Stimulated activated CD4-positive, alpha-beta T cell treated with anti-CD3 and anti-CD28 coated beads, TNF-alpha, amount 100 ng/mL, for 24 hours (primary cell): Measurements from ENCODE around the gene BSND.

Experiments
- DNase-seq, 3 experiments: peaks; one replicate each; pipeline ENCODE4 v3.0.0-alpha.2; 2020; ENCODE audit warnings: low read depth in 3 of 3

BSND gene

GRCh38 chr1:55045430-55045829, 46.7 kb downstream of the BSND start:
- no peak for DNase-seq

DNA sequence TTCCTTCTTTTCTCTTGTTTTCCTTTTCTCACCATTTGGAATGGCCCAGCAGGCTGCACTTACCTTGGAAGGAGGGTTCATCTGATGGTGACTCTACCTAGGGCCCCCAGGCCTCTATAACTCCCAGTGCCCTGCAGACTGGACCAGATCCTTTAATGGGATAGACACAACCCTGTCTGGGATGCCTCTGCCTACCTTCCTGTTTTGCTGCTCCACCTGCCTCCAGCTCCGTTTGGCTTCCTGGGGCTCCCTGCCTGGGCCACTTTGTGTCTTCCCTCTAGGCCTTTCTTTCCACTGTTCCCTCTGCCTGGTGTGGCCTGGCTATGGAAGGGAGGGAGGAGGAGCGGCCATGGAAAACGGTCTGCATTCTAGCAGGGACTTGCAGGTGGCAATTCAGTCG, 48.1 kb downstream of the BSND start:
- DNase-seq, result no peak

GRCh38 chr1:55047611-55048010, 48.9 kb downstream of the BSND start:
- DNase-seq, result no peak

GRCh38 chr1:55048453-55049270, 49.9 kb downstream of the BSND start:
- no peak for DNase-seq

DNA sequence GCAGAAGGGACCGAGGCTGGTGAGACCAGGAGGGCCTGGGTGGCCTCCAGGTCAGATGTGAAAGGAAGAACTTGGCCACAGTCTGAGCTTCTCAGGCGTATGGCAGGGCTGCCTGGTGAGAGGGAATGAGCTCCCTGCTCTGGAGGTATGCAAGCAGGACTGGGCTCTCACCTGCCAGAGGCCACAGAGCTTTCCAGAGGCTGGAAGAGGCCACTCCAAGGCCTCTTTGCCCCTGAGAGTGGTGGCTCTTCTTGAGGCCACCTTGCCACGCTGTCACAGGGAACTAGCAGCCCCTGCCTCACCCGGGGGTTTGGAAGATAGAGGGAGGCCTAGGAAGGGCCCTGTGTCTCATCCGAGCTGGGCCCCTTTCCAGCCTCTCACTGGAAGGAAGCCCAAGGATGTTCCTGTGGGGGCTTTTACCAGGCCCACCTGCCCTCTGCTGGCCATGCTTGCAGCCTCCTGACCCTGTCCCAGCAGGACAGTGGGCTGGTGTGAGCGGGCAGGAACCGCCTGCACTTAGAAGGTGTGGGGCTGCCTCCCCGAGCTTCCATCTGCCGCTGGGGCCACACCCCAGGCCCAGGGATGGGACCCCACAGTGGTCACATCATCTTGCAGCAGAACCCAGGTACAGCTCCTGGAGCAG, 50.7 kb downstream of the BSND start:
- no peak for DNase-seq

- DNase-seq, result no peak
Measured at GRCh38 chr1:55049914-55050278, 51.2 kb downstream of the BSND start.

DNA sequence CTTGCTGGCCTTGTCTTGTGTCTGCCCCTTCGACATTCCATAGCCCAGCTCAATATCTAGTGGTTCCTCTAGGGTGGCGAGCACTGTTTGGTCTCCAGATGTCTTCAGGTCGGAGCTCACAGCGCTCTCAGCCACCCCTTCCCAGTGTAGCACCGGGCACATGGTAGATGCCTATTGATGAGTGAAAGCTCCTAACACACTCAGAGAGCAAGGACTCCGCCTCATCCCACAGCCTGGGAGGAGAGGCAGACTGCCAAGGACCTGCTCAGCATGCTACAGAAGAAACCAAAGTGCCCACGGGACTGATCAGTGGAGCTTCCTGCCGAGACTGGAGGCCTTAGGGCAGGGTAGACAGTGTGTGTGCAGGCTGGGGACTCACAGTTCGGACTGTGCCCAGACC, 51.5 kb downstream of the BSND start:
- no peak for DNase-seq

DNA sequence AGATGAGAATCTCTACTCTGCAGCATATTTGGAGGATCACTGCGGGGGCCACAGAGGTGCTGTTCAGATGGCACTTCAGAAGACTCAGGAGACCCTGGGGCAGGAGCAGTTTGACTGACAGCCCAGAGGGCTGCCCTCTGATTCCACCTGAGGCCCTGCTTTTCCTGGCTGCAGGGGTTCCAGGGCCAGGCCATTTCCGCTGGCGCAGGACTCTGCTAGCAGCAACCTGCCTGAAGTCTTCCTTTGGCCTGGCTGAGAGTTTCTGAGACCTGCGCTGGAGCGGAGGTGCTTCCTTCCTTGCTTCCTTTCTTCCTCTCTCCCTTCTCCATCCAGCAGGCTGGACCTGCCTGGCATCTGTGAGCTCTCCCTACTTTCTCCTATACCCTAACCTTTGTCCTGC, 52.4 kb downstream of the BSND start:
- no peak for DNase-seq

DNA sequence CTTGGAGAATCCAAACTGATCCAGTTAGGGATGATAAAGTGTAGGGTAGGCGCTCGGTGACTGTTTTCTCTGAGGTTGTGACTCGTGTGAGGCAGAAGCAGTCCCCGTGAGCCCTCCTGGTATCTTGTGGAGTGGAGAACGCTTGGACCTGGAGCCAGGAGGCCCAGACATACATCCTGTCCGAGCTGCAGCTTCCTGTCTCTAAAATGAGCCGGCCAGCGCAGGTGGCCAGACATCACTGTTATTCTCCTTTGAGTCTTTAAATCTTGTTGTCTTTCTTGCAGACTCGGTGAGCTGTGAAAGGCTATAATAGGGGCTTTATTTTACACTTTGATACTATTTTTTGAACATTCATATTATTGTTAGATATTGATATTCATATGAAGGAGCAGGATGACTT, 52.9 kb downstream of the BSND start:
- DNase-seq, result no peak

DNA sequence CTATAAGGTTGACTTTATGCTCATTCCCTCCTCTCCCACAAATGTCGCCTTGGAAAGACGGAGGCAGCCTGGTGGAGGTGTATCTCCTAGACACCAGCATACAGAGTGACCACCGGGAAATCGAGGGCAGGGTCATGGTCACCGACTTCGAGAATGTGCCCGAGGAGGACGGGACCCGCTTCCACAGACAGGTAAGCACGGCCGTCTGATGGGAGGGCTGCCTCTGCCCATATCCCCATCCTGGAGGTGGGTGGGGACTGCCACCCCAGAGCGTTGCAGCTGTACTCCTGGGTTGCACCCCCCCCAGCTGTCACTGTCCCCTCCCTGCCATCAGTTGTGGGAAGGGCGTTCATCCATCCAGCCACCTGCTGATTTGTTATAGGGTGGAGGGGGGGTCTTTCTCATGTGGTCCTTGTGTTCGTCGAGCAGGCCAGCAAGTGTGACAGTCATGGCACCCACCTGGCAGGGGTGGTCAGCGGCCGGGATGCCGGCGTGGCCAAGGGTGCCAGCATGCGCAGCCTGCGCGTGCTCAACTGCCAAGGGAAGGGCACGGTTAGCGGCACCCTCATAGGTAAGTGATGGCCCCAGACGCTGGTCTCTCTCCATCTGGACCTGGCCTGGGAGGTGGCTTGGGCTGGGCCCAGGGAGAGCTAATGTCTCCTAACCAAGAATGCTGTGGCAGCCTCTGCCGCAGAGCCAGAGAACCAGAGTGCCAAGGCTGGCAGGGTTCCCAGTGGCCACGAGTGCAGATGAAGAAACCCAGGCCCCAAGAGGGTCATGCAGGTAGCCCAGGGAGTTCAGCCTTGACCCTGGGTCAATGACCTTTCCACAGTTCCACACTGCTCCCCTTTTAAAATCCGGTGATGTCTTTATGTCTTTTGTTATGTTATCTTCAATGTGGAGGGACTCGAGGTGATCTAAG, 53.7 kb downstream of the BSND start:
- DNase-seq, result no peak

- no peak for DNase-seq
Measured at GRCh38 chr1:55053265-55053954, 54.7 kb downstream of the BSND start.

DNA sequence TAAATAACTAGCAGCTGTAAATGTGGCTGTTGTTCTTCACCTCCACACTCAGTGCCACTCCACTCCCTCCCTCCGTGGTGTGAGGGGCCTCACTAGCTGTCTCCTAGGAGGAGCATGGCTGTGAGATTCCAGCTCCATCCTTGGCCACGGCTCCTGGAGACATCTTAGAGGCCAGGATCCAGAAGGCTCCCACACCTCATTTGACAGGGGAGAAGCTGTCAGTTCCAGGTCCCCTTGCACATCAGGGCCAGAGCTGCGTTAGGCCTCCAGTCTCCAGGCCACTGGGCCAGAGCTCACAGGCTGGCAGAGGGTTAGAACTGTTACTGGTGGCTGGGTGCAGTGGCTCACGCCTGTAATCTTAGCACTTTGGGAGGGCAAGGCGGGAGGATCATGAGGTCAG, 55.7 kb downstream of the BSND start:
- no peak for DNase-seq

DNA sequence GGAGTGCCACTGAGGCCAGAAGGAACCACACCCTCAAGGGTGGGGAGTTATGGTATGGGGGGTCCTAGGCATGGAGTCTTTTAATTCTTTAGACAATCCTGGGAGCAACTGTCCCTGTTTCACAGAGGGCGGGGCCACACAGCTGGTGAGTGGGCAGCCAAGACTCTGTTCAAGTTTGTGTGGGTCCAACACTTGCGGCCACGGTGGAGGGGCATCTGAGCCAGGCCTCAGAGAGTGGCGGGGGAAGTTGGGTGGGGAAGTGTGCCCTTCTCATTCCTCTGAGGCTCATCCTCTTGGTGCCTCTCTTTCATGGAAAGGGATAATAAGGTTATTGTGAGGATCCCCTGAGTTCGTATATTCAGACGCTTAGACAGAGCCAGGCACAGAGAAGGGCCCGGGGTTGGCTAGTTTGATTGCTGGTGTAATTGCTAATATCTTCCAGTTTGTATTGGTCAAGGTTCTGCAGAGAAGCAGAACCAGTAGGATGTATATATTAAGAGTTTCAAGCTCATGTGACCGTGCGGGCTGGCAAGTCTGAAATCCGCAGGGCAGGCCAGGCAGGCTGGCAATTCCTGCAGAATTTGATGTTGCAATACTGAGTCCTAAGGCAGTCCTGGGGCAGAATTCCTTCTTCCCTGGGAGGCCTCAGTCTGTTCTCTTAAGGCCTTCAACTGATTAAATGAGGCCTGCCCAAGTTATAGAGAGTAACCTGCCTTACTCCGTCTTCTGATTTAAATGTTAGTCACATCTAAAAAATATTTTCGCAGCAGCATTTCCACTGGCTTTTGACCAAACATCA, 56.5 kb downstream of the BSND start:
- no peak for DNase-seq

DNA sequence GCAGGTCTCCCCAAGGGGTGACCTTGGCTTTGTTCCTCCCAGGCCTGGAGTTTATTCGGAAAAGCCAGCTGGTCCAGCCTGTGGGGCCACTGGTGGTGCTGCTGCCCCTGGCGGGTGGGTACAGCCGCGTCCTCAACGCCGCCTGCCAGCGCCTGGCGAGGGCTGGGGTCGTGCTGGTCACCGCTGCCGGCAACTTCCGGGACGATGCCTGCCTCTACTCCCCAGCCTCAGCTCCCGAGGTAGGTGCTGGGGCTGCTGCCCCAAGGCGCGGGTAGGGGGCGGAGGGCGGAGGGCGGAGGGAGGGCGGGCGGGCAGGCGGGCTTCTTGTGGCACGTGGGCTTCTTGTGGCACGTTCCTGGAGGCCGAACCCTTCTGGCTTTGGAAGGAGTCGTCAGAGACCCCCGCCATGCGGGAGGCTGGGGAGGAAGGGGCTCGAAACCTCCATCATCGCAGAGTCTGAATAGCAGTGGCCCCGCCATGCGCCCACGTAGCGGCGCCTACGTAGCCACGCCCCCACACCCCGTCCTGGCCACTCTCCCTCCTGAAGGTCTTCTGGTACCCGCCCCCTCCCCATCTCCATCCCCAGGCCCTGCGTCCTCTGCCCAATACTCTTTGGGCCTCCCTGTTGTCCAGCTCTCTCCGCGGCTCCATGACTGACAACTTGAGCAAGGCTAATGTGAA, 57.4 kb downstream of the BSND start:
- no peak for DNase-seq

GRCh38 chr1:55056632-55056992, 57.9 kb downstream of the BSND start:
- DNase-seq, result no peak

DNA sequence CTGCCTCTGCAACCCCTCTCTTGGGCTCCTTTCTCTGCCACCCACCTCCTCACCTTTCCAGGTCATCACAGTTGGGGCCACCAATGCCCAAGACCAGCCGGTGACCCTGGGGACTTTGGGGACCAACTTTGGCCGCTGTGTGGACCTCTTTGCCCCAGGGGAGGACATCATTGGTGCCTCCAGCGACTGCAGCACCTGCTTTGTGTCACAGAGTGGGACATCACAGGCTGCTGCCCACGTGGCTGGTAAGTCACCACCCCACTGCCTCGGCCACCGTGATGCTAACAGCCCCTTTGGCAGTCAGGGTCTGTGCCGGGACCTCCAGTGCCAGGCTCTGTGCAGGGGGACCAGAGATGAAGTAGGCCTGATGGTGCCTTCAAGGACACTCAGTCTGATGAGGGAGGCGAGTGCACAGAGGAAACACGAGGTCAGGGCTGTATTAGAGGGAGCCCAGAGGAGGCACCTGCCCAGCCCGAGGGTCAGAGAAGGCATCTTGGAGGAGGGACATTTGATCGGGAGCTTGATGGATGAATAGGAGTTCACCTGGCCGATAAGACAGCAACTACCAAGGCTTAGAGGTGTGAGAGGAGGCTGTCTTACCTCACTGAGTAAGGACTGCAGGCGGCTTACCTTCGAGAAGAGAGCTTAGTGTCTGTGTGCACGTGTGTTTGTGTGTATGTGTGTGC, 58.7 kb downstream of the BSND start:
- DNase-seq, result no peak

- DNase-seq, result no peak
Measured at GRCh38 chr1:55057956-55058298, 59.2 kb downstream of the BSND start.

- DNase-seq, result no peak
Measured at GRCh38 chr1:55059302-55060132, 60.8 kb downstream of the BSND start.
